ENCODE measurements around the gene SLC6A4. TPM values are rescaled to one million over a fixed set of nuclear protein-coding genes. Genes with fewer than 3 reads are reported as not detected.

Gene SLC6A4
- total and polyA plus RNA-seq, 10 of the 15 experiments (the other 5 are each of a cell fraction or from before 2014, with no cell fraction given), result 5.3 to 20.6 (median 10.1) TPM

DNA sequence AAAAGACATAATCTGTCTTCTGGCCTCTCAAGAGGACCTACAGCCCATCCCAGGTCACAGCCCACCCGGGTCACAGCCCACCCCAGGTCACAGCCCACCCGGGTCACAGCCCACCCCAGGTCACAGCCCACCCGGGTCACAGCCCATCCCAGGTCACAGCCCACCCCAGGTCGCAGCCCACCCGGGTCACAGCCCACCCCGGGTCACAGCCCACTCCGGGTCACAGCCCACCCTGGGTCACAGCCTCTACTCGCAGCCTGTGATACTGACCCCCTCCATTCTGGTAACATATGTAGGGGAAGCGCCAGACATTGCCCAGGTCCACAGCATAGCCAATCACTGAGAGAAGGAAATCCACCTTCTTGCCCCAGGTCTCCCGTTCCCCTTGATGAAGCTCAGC lies 14.2 kb downstream of the SLC6A4 start (continued):
- TF ChIP-seq, protein P1, sequence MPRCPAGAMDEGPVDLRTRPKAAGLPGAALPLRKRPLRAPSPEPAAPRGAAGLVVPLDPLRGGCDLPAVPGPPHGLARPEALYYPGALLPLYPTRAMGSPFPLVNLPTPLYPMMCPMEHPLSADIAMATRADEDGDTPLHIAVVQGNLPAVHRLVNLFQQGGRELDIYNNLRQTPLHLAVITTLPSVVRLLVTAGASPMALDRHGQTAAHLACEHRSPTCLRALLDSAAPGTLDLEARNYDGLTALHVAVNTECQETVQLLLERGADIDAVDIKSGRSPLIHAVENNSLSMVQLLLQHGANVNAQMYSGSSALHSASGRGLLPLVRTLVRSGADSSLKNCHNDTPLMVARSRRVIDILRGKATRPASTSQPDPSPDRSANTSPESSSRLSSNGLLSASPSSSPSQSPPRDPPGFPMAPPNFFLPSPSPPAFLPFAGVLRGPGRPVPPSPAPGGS (IDR thresholded peaks at IDR 0.05; ENCODE audit: borderline replicate concordance, insufficient read depth, low read depth, low read length, poor library complexity, severe bottlenecking), result no peak
- no peak for TF ChIP-seq KLF5 (IDR thresholded peaks at IDR 0.05; ENCODE audit: partially characterized antibody)
- TF ChIP-seq, protein P2, sequence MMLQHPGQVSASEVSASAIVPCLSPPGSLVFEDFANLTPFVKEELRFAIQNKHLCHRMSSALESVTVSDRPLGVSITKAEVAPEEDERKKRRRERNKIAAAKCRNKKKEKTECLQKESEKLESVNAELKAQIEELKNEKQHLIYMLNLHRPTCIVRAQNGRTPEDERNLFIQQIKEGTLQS (IDR thresholded peaks at IDR 0.05; ENCODE audit: borderline replicate concordance, extremely low read depth, low read depth, low read length), result no peak

DNA sequence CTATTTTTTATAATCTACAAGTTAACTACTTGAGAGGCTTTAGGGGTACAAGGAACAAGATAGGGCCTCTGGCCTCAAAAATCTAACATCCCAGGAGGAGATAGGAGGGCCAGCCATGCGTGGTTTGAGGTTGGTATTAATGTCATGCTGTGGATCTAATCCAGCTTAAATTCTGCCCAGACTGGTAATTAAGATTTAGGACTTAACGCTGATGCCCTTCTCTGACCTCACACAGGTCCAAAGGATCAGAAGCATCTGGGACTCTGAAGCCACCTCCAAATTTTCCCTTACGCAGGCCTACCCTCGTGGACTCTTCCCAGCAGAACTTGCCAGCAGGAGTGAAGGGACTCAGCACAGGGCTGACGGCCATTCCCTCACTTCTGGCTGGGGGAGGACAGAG lies 15.1 kb downstream of the SLC6A4 start:
- Histone ChIP-seq H3K4me3 (no peak overlapping the region), H3K4me2 (ENCODE audit: control insufficient read depth, insufficient read depth) (no peak overlapping the region), H2AFZ (ENCODE audit: control insufficient read depth, low read depth, low read length) (no peak overlapping the region), H3K27ac (ENCODE audit: control insufficient read depth, insufficient read depth) (no peak overlapping the region), H3K4me1 (ENCODE audit: control insufficient read depth, insufficient read depth, low read length) (peaks cover 5% of the 10 kb centered on the region; the same call in 1 of the 2 replicates), H3K79me2 (ENCODE audit: control insufficient read depth, insufficient read depth, low read length) (no peaks in the 10 kb centered on the region), H3K9ac (ENCODE audit: control insufficient read depth, insufficient read depth, low read length) (no peak overlapping the region), H4K20me1 (ENCODE audit: control insufficient read depth, insufficient read depth) (no peaks in the 10 kb centered on the region), H3K27me3 (replicated peaks in 1 of 2; ENCODE audit: control insufficient read depth in 2 of 2, insufficient read depth in 2 of 2, low read length in 1 of 2) (no peaks in the 10 kb centered on the region), H3K36me3 (ENCODE audit: control insufficient read depth in 2 of 2, insufficient read depth in 2 of 2, low read length in 1 of 2) (no peaks in the 10 kb centered on the region), H3K9me3 (replicated peaks; ENCODE audit: control insufficient read depth, insufficient read depth, low read length) (no peaks in the 10 kb centered on the region)
- 70% methylated on average over 5 of the region's 5 CpGs for WGBS (ENCODE audit: insufficient coverage, insufficient replicate concordance, low lambda C conversion rate, missing lambda C conversion rate)
- in situ Hi-C loops (cut with MboI), result no loop called here
- BruUV-seq (replicated peaks), result no TSS peak
- SMC1A ChIA-PET (ENCODE audit: uncharacterized antibody, unreplicated experiment), result interaction anchor here (1.0 to 1.2 kb wide), 2 partner anchors 16 to 37 kb away, joined by 3 to 4 read pairs; no protein-coding TSS in a partner anchor
- ATAC-seq (no peak), FAIRE-seq (no peak), DNase-seq (ENCODE audit: low read depth, low spot score) (no peak)
- TF ChIP-seq SIN3A (IDR thresholded peaks at IDR 0.05; ENCODE audit: low read depth, low read length), result no peak
- no peak for TF ChIP-seq CTCF (IDR thresholded peaks at IDR 0.05 in 2 of 3, conservative IDR thresholded peaks at IDR 0.05 in 1 of 3; ENCODE audit: control insufficient read depth in 2 of 3, extremely low read depth in 1 of 3, insufficient read depth in 1 of 3, low read depth in 3 of 3, low read length in 3 of 3)
- no peak for TF ChIP-seq DPF2 (IDR thresholded peaks at IDR 0.05)
- TF ChIP-seq ATF7 (IDR thresholded peaks at IDR 0.05; ENCODE audit: low read depth), result no peak
- TF ChIP-seq HDAC6 (IDR thresholded peaks at IDR 0.05; ENCODE audit: unreplicated experiment), result no peak
- no peak for TF ChIP-seq CBX5 (IDR thresholded peaks at IDR 0.05; ENCODE audit: low read depth)
- no peak for TF ChIP-seq ASH2L (IDR thresholded peaks at IDR 0.05; ENCODE audit: borderline replicate concordance, low read depth)
- TF ChIP-seq, protein P1 (IDR thresholded peaks at IDR 0.05; ENCODE audit: borderline replicate concordance, insufficient read depth, low read depth, low read length, poor library complexity, severe bottlenecking), result no peak
- no peak for TF ChIP-seq FOS (IDR thresholded peaks at IDR 0.05; ENCODE audit: borderline replicate concordance, extremely low read depth, insufficient read length)
- TF ChIP-seq ZZZ3 (IDR thresholded peaks at IDR 0.05; ENCODE audit: control insufficient read depth, insufficient read length, low read depth), result no peak
- intact Hi-C loops (cut with micrococcal nuclease; ENCODE audit: unreplicated experiment), result no loop called here
- RAD21 ChIA-PET (ENCODE audit: unreplicated experiment), result no interaction called here
- CTCF ChIA-PET, result interaction anchor here (1.0 to 1.3 kb wide), 3 partner anchors 16 to 35 kb away, joined by 3 to 4 read pairs (median 3); no protein-coding TSS in a partner anchor
- POLR2A ChIA-PET, result interaction anchor here (0.6 kb wide), 1 partner anchor 40 kb away, joined by 3 read pairs; no protein-coding TSS in a partner anchor
